Omental fat pad (tissue), 4 donors: ENCODE measurements around the gene ADCY9. TPM values are rescaled to one million over a fixed set of nuclear protein-coding genes. Genes with fewer than 3 reads are reported as not detected.
"Not testable (repeated sequence)": the region's sequence is repeated elsewhere in the genome, so short reads cannot be mapped to it uniquely, and the experiment has no call there.

Experiments used
- ATAC-seq: fragments of 150-250 bp; one replicate; pipeline ENCODE4 v1.9.1; 2016; ENCODE audit warnings: mild to moderate bottlenecking, moderate library complexity; ENCODE audit not compliant: low FRiP score
- DNase-seq: peaks from one replicate; pipeline ENCODE4 v3.0.0-alpha.2; 2019; ENCODE audit warnings: low spot score
- CTCF ChIP-seq, 3 donors: fragments of 450-650 bp; IDR thresholded peaks; one replicate each; pipeline ENCODE4 v1.5.1; 2016 to 2017; ENCODE audit warnings: antibody characterized with exemption in 3 of 3, mild to moderate bottlenecking in 3 of 3, moderate library complexity in 2 of 3
- total RNA-seq, 4 donors: library from RNA; depleted of rRNA; stranded (reverse); fragments of >200 nt; gene quantifications; one replicate each; pipeline ENCODE4 v1.1.0, GENCODE V29; 2016

ADCY9 gene
- total RNA-seq, 4 donors from 2014 or later = 8.5 to 16.6 (median 11.5) TPM

GRCh38 chr16:4051591-4051990 lies 64.7 kb downstream of the ADCY9 start:
- TF ChIP-seq CTCF (IDR thresholded peaks at IDR 0.05) = no peak
- DNase-seq (no peak), ATAC-seq (no peak)

- no peak for TF ChIP-seq CTCF (IDR thresholded peaks at IDR 0.05)
- ATAC-seq (no peak), DNase-seq (no peak)
These were observed 67.2 kb downstream of the ADCY9 start for GRCh38 chr16:4049031-4049430.

- TF ChIP-seq CTCF (IDR thresholded peaks at IDR 0.05) = no peak
- DNase-seq (no peak), ATAC-seq (no peak)
These were observed 67.8 kb downstream of the ADCY9 start for GRCh38 chr16:4048481-4048880.

- ATAC-seq (no peak), DNase-seq (no peak)
- no peak for TF ChIP-seq CTCF (IDR thresholded peaks at IDR 0.05)
These were observed 70.0 kb downstream of the ADCY9 start for GRCh38 chr16:4046221-4046620.

- DNase-seq, ATAC-seq: not testable (repeated sequence)
These were observed 70.7 kb downstream of the ADCY9 start for GRCh38 chr16:4045561-4045960.

GRCh38 chr16:4042581-4042980 lies 73.7 kb downstream of the ADCY9 start:
- no peak for TF ChIP-seq CTCF (IDR thresholded peaks at IDR 0.05)
- ATAC-seq (no peak), DNase-seq (no peak)

GRCh38 chr16:4038448-4038847 lies 77.8 kb downstream of the ADCY9 start:
- TF ChIP-seq CTCF (IDR thresholded peaks at IDR 0.05) = no peak
- ATAC-seq = no peak
- DNase-seq = no peak

- DNase-seq, ATAC-seq: not testable (repeated sequence)
These were observed 79.3 kb downstream of the ADCY9 start for GRCh38 chr16:4036952-4037351.
